Endothelial cell of hepatic sinusoid (primary cell): Measurements from ENCODE around the gene ASS1.

Experiments
- in situ Hi-C: cut with HindIII; loops from 2 replicates; pipeline ENCODE4 v1.10.0; 2017; ENCODE audit warnings: low sequenced_read_pairs

ASS1 gene

DNA sequence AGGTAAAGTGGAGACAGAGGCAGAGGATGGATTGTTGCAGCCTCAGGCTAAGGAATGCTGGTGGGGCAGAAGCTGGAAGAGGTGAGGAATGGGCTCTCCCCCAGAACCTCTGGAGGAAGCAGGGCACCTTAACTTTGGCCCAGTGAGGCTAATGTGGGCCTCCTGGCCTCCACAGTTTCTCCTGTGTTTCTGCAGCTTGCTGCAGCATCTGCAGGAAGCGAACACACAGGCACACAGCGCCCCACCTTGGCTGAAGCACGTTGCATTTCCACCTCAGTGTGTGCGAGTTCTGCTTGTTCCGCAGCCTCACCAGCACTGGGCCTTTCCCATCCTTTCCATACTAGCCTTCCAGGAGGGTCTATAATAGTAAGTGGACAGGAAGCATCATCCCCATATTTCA lies 27.2 kb upstream of the ASS1 start:
- in situ Hi-C loops, result no loop called here

DNA sequence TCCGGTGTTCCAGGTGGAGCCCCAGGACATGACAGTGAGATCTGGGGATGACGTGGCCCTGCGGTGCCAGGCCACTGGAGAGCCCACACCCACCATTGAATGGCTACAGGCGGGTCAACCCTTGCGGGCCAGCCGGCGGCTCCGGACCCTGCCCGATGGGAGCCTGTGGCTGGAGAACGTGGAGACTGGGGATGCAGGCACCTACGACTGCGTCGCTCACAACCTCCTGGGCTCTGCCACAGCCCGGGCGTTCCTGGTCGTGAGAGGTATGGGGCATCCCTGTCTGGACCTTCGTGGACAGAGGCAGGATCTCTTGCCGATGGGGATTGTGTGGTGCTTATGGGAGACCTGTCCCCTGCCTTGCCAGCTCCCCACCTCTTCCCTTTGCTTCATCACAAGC lies 26.0 kb upstream of the ASS1 start:
- in situ Hi-C loops, result no loop called here

GRCh38 chr9:130419521-130420035 lies 25.2 kb upstream of the ASS1 start:
- in situ Hi-C loops, result no loop called here

GRCh38 chr9:130421154-130421801 lies 23.5 kb upstream of the ASS1 start:
- in situ Hi-C loops, result no loop called here

DNA sequence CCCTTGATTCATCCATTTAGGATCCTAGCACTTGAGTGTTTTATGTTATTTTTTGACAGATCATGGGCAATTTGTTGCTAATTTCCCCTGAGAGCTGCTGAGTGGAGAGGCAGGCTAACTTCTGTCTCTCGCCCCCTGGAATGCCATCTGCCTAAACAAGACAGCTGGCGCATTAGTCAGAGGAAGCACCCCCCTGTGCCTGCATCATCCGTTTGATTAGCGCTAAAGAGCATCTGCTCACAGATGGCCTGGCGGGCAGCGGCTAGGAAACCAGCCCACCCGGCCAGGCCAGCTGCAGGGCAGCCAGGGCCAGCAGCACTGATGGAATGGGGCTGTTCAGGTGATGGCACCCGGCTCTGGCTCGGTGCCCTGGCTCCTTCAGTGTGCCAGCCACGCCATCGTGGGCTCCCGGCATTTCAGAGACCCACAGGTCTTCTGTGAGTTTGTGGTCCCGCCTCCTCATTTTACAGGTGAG lies 22.9 kb upstream of the ASS1 start:
- in situ Hi-C loops, result no loop called here

GRCh38 chr9:130422546-130422945 lies 22.2 kb upstream of the ASS1 start:
- in situ Hi-C loops, result no loop called here

DNA sequence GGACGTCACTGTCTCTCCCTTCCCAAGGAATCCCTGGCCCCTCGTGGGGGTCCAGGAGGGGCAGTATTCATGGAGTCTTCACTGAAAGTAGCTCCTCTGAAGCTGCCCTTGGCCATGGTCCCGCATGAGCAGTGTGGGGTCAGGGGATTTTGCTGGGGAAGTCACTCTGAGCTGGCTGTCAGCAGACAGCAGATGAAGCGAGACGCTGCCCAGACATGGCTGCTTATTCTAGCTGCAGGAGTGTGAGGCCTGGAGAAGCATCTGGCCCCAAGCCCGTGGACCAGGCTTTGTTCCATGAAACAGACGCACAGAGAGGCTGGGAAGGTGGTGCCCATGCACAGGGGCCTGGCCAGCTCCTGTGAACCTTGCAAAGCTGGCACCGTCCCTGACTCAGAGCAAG lies 21.5 kb upstream of the ASS1 start:
- in situ Hi-C loops, result no loop called here

DNA sequence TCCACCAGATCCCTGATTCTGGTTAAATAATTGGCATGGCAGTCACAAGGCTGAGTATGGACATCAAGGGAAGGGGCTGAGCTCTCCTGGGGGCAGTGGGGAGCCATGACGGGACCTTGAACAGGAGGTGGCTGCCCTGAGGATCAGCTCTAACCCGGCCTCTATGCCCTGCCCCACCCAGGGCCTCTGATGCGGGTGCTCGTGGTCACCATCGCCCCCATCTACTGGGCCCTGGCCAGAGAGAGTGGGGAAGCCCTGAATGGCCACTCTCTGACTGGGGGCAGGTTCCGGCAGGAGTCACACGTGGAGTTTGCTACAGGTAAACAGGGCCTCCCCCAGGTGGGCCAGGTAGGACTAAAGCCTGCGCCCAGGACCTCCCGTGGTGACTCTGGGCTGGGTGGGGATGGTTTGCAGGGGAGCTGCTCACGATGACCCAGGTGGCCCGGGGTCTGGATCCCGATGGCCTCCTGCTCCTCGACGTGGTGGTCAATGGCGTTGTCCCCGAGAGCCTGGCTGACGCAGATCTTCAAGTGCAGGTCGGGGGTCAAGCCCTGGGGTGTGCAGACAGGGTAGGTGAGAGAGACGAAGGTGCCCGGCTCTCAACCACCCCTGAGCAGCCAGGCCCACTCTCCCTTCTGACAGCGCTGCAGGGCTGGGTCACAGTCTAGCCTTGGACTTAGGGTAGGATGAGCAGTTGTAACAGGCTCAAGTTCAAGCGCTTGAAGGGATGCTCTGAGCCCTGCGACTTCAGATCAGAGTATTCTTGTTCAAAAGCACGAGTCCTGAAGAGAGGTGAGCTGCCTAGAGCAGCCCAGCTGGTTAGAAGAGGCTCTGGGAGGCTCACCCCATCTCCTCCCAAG lies 19.9 kb upstream of the ASS1 start:
- in situ Hi-C loops, result no loop called here

DNA sequence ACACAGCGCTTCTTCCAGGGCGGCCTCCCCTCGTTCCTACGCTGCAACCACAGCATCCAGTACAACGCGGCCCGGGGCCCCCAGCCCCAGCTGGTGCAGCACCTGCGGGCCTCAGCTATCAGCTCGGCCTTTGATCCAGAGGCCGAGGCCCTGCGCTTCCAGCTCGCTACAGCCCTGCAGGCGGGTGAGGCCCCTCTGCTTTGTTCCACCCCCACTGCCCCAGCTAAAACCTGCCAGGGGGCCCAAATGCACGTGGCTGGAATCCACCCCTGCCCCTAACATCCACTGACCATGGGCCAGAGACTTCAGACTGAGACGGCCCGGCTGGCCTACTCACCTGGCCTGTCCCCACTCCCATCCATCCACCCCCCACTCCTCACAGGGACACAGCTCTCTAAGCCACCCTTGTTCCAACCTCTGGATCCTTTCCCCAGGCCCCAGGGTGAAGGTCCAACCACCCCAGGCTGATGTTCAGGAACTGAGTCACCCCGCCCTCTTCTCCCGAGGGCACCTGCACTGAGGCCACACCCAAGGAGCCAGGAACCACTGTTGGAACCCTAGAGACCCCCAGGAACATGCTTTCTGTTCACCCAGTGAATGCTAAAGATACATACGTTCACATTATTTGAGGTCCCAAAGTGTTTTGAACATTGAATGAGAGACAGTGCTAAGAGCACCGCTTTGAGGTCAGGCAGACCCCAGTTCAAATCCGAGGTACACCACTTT lies 18.9 kb upstream of the ASS1 start:
- in situ Hi-C loops, result no loop called here

DNA sequence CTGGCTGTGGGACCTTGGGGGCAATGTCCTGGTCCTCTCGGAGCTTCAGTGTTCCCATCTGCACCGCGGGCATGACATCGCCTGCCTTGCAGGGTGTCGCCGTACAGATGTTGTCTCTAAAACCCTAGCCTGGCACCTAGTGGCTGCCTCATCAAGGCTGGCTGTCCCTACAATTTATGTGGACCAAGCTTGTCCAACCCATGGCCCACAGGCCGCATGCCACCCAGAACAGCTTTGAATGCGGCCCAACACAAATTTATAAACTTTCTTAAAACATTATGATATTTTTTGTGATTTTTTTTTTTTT lies 18.3 kb upstream of the ASS1 start:
- in situ Hi-C loops, result no loop called here

DNA sequence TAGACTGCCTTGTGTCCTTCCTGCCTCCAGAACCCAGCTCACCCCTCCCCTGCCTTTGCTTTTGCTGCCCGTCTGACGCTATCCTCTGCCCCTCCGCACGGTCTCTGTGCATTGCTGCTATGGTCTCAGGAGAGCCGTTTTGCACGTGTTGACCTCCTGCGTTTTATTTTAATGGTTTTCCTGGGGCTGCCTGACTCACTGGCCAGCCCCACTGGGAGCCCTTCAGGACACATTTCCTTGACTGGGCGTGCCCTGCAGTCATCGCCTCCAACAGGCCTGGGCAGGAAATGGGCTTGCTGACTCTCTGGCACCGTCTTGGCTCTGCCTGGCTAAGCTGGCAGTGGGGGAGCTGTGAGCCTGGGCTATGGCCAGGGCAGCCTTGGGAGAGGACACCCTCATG lies 17.9 kb upstream of the ASS1 start:
- in situ Hi-C loops, result no loop called here

DNA sequence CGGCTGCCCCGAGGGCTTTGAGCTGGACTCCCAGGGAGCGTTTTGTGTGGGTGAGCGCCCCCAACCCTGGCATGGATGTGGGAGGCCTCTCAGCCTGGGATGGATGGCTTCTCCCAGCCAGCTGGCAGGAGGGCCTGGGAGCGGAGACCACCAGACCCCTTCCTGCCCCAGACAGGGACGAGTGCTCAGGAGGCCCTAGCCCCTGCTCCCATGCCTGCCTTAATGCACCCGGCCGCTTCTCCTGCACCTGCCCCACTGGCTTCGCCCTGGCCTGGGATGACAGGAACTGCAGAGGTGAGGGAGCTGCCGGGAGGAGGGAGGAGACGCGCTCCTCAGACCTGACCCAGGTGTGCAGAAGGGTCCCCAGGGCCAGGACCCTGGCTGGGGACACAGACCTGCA lies 17.4 kb upstream of the ASS1 start:
- in situ Hi-C loops, result no loop called here

DNA sequence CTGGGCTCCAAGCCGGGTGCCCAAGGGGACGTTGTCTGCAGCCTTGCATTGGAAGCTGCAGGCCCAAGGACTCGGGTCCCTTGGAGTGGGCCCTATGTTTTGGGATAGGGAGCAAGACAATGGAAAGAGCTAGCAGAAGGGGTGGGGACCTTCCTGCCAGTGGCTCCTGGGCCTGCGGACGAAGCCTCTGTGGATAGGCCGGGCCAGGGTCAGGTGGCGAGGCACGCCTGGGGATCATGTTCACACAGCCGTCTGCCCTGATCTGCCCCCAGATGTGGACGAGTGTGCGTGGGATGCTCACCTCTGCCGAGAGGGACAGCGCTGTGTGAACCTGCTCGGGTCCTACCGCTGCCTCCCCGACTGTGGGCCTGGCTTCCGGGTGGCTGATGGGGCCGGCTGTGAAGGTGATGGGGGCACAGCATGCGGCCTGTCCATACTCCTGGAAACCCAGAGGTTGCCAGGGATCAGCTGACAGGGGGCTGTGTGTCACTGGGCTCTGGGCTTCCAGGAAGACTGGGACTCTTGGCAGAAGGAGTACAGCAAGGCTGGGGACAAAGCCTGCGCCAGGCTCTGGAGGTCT lies 16.6 kb upstream of the ASS1 start:
- in situ Hi-C loops, result no loop called here

DNA sequence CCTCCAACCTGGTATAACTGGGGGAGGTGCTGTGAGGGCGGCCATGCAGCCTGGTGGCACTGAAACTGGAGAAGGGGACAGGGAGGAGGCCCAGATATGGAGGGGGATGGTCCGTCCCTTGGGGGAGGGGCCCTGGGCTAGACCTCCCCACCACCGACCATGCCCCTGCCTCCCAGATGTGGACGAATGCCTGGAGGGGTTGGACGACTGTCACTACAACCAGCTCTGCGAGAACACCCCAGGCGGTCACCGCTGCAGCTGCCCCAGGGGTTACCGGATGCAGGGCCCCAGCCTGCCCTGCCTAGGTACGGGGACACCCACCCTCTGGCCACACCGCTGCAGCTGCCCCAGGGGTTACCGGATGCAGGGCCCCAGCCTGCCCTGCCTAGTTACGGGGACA lies 15.4 kb upstream of the ASS1 start:
- in situ Hi-C loops, result no loop called here

GRCh38 chr9:130429831-130430230 lies 14.9 kb upstream of the ASS1 start:
- in situ Hi-C loops, result no loop called here

DNA sequence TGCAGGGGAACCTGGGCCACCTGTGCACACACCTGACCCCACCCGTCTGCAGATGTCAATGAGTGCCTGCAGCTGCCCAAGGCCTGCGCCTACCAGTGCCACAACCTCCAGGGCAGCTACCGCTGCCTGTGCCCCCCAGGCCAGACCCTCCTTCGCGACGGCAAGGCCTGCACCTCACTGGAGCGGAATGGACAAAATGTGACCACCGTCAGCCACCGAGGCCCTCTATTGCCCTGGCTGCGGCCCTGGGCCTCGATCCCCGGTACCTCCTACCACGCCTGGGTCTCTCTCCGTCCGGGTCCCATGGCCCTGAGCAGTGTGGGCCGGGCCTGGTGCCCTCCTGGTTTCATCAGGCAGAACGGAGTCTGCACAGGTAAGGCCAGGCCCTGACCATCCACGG lies 14.5 kb upstream of the ASS1 start:
- in situ Hi-C loops, result no loop called here

DNA sequence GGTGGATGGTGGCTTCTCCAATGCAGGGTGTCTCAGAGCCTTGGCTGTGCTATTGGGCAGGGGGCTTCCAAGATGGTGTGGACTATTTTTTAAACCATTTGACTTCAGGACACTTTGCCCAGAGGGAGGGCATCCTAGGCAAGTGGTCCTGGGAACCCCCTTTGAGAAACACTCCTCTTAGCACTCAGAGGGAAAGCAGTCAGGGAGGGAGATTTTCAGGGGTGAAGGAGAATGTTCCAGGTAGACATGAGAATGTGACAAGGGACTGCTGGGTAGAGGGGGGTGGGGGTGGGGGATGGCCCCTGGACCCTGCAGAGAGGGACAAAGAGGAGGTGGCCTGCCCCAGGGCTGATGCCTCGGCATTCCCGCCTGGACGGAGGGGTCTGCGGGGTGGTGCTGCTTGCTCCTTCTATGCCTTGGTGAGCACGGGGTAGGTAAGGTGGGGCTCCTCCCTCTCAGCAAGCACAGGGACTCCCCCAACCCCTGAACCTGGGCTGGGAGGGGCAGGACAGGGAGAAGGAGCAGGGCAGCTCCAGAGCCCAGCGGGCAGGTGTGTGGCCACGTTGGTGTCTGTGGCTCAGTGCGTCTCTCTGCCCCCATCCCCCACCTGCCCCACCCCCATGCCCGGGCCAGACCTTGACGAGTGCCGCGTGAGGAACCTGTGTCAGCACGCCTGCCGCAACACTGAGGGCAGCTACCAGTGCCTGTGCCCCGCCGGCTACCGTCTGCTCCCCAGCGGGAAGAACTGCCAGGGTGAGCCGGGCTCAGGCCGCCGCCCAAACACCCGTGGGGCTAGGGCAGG lies 13.8 kb upstream of the ASS1 start:
- in situ Hi-C loops, result no loop called here

GRCh38 chr9:130431536-130432303 lies 13.0 kb upstream of the ASS1 start:
- in situ Hi-C loops, result no loop called here

DNA sequence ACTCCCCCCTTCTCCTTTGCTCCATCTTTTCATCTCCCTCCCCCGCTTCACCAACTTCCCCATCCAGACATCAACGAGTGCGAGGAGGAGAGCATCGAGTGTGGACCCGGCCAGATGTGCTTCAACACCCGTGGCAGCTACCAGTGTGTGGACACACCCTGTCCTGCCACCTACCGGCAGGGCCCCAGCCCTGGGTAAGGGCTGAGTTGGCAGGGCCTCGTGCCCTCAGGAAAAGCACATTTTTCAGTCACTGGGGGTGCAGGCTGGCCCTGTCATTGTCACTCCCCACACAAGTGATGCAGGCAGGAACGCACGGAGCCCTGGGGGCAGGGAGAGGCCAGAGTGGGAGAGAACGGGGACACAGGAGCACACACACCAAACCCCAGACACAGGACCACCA lies 12.4 kb upstream of the ASS1 start:
- in situ Hi-C loops, result no loop called here

DNA sequence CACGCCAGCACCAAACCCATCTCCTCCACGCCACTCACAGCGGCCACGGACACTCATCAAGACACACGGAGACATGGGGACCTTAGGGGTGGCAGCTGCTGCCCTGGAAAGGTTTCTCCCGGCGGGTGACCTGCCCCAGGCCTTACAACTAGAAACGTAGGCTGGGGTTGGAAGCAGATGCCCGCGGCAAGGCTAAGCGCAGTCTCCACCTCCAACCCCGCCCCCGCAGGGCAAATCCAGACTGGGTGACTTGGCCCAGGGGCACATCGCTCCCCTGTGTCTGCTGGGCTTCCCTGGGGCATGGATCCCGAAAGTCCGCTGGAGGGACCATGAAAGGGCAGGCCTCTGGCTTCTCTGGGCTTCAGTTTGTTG lies 12.0 kb upstream of the ASS1 start:
- in situ Hi-C loops, result no loop called here
